HepG2 (cell line): ENCODE results near the gene SUSD2. TPM values are rescaled to one million over a fixed set of nuclear protein-coding genes. Genes with fewer than 3 reads are reported as not detected.

Experiments
- ATAC-seq: fragments of 200-7000 bp; cut with Tn5 transposase; 3 replicates; pipeline ENCODE4 v1.9.1; 2020; ENCODE audit warnings: mild to moderate bottlenecking, moderate library complexity
- BruUV-seq: library from RNA; stranded (reverse); fragments of 400-500 nt; replicated peaks from 2 replicates; lab custom pipeline; 2021; lab: Mats Ljungman, UMichigan
- CTCF ChIA-PET: fragments of 300-600 bp; formaldehyde crosslinking; extraction: SDS; loops from one replicate; lab custom pipeline; 2021; ENCODE audit warnings: low total read pairs, inconsistent platforms, low intra/inter-chr PET ratio; lab: Yijun Ruan, JAX
- POLR2A ChIA-PET: fragments of 350-600 bp; sonication (Branson Sonifier 250); formaldehyde crosslinking; loops from one replicate; lab custom pipeline; 2020; ENCODE audit warnings: antibody characterized with exemption, inconsistent platforms; lab: Yijun Ruan, JAX
- DNase-seq: peaks from one replicate; pipeline ENCODE4 v3.0.0-alpha.2; 2015; ENCODE audit warnings: low spot score
- FAIRE-seq: peaks from 3 replicates; lab custom pipeline; 2011; peaks lifted over from hg19 to GRCh38; lab: Jason Lieb, UNC
- H2AFZ ChIP-seq: one replicate; pipeline ENCODE4 v1.6.1; 2011; ENCODE audit warnings: low read length, inconsistent platforms
- H3K27ac ChIP-seq: fragments of 300-600 bp; 3 replicates; pipeline ENCODE4 v1.8.0; 2011; ENCODE audit warnings: mixed run types, mild to moderate bottlenecking, mixed read lengths, low read length, inconsistent platforms; ENCODE audit not compliant: insufficient read depth; ENCODE audit errors: extremely low read length
- H3K27me3 ChIP-seq, 2 experiments: fragments of 200-600 bp in 1 of 2; 2 replicates in 1 of 2; 3 replicates in 1 of 2; pipeline versions ENCODE4 v1.6.0 to v1.8.0; 2011; ENCODE audit warnings: low read length in 2 of 2, mild to moderate bottlenecking in 2 of 2, moderate library complexity in 2 of 2, inconsistent platforms in 1 of 2; ENCODE audit not compliant: insufficient read depth in 2 of 2, control insufficient read depth in 1 of 2
- H3K36me3 ChIP-seq, 2 experiments: fragments of 200-600 bp in 1 of 2; replicated peaks in 1 of 2; 2 replicates in 1 of 2; 3 replicates in 1 of 2; pipeline versions ENCODE4 v1.5.1 to v1.8.0; 2011; ENCODE audit warnings: low read length in 2 of 2, inconsistent platforms in 1 of 2; ENCODE audit not compliant: insufficient read depth in 2 of 2, control insufficient read depth in 1 of 2
- H3K4me1 ChIP-seq: 2 replicates; pipeline ENCODE4 v1.5.1; 2012; ENCODE audit warnings: low read length, inconsistent platforms; ENCODE audit not compliant: insufficient read depth
- H3K4me2 ChIP-seq: 2 replicates; pipeline ENCODE4 v1.6.0; 2011; ENCODE audit warnings: low read depth, low read length, inconsistent platforms
- H3K4me3 ChIP-seq, 3 experiments: fragments of 200-600 bp in 1 of 3; sonication (generic), shearing (Covaris generic) in 1 of 3; replicated peaks in 1 of 3; 2 replicates each; pipeline ENCODE4 v1.5.1; 2011 to 2016; ENCODE audit warnings: low read length in 3 of 3, inconsistent platforms in 2 of 3, low read depth in 2 of 3, mild to moderate bottlenecking in 2 of 3, control low read depth in 1 of 3, mixed read lengths in 1 of 3; ENCODE audit not compliant: insufficient read depth in 1 of 3
- H3K79me2 ChIP-seq: one replicate; pipeline ENCODE4 v1.6.1; 2011; ENCODE audit warnings: low read length, inconsistent platforms; ENCODE audit not compliant: insufficient read depth
- H3K9ac ChIP-seq: 2 replicates; pipeline ENCODE4 v1.6.0; 2011; ENCODE audit warnings: mild to moderate bottlenecking, low read depth, low read length, inconsistent platforms; ENCODE audit not compliant: insufficient read depth
- H3K9me3 ChIP-seq: 2 replicates; pipeline ENCODE4 v1.5.1; 2012; ENCODE audit warnings: mild to moderate bottlenecking, low read length
- H4K20me1 ChIP-seq: 2 replicates; pipeline ENCODE4 v1.6.0; 2011; ENCODE audit warnings: inconsistent platforms, mild to moderate bottlenecking, low read length, moderate library complexity; ENCODE audit not compliant: insufficient read depth
- ARNTL ChIP-seq: sonication (generic); formaldehyde crosslinking; IDR thresholded peaks from 2 replicates; pipeline ENCODE4 v1.4.0; 2020; ENCODE audit warnings: mild to moderate bottlenecking, missing genetic modification reagents
- MAFK ChIP-seq, 2 experiments: IDR thresholded peaks in 1 of 2; conservative IDR thresholded peaks in 1 of 2; 2 replicates each; pipeline ENCODE4 v1.6.1; 2011; ENCODE audit warnings: improper control_type of control experiment in 2 of 2, low read length in 2 of 2
- MAZ ChIP-seq, 2 experiments: sonication (generic) in 1 of 2; formaldehyde crosslinking in 1 of 2; IDR thresholded peaks; 2 replicates each; pipeline versions ENCODE4 v1.5.0 to v1.6.1; 2012 to 2020; ENCODE audit warnings: low read depth in 2 of 2, mild to moderate bottlenecking in 2 of 2, borderline replicate concordance in 1 of 2, improper control_type of control experiment in 1 of 2, low read length in 1 of 2, missing genetic modification reagents in 1 of 2, moderate library complexity in 1 of 2
- RELA ChIP-seq: sonication (generic); formaldehyde crosslinking; IDR thresholded peaks from 2 replicates; pipeline ENCODE4 v1.4.0; 2020; ENCODE audit warnings: missing genetic modification reagents
- TBX3 ChIP-seq: fragments of 450-650 bp; IDR thresholded peaks from 2 replicates; pipeline ENCODE4 v1.6.1; 2017; ENCODE audit warnings: antibody characterized with exemption, mild to moderate bottlenecking, inconsistent platforms, borderline replicate concordance
- YEATS4 ChIP-seq: sonication (generic); formaldehyde crosslinking; IDR thresholded peaks from 2 replicates; pipeline ENCODE4 v1.4.0; 2020; ENCODE audit warnings: missing genetic modification reagents, borderline replicate concordance
- ZNF441 ChIP-seq: sonication (generic); formaldehyde crosslinking; IDR thresholded peaks from 2 replicates; pipeline ENCODE4 v1.7.0; 2021; ENCODE audit warnings: missing genetic modification reagents, borderline replicate concordance
- ZNF547 ChIP-seq: sonication (generic); formaldehyde crosslinking; IDR thresholded peaks from 2 replicates; pipeline ENCODE4 v1.5.1; 2020; ENCODE audit warnings: mild to moderate bottlenecking, missing genetic modification reagents
- ZNF761 ChIP-seq: sonication (generic); formaldehyde crosslinking; conservative IDR thresholded peaks from 2 replicates; pipeline ENCODE4 v1.4.0; 2020; ENCODE audit warnings: mild to moderate bottlenecking, missing genetic modification reagents
- WGBS: methylation state at CpG from one replicate; pipeline ENCODE4 v1.1.6; 2017; ENCODE audit warnings: low lambda C conversion rate; 5-methylcytosine and 5-hydroxymethylcytosine counted together
- in situ Hi-C: cut with HindIII; loops from 2 replicates; pipeline ENCODE4 v1.10.0; 2017; ENCODE audit warnings: low pct_unique_long_range_greater_than_20kb; ENCODE audit not compliant: extremely low pct_ligation_motif_present
- intact Hi-C: fragments of 100-400 bp; cut with micrococcal nuclease; formaldehyde crosslinking; loops from one replicate; pipeline ENCODE4 v1.10.0; 2022; ENCODE audit not compliant: unreplicated experiment
- polyA plus RNA-seq, 8 experiments: library from polyadenylated mRNA; depleted of rRNA in 3 of 8; stranded (reverse) in 7 of 8; unstranded in 1 of 8; fragments of >200 nt; fragmentation: Illumina TruSeq in 4 of 8; extraction: Trizol in 4 of 8; gene quantifications; 2 replicates each; pipeline versions ENCODE4 v1.2.1 to v1.2.3, GENCODE V29; 2011 to 2016; ENCODE audit warnings: low read depth in 4 of 8, missing spikeins in 1 of 8, mixed read lengths in 1 of 8; ENCODE audit not compliant: insufficient read depth in 1 of 8
- total RNA-seq, 5 experiments: library from RNA; depleted of rRNA; stranded (reverse); fragments of >200 nt; fragmentation: Illumina TruSeq; extraction: Trizol; gene quantifications; 2 replicates each; pipeline ENCODE4 v1.2.3, GENCODE V29; 2016; ENCODE audit warnings: low read depth in 1 of 5
- TF ChIP-seq, protein P1 (sequence below): sonication (generic); formaldehyde crosslinking; IDR thresholded peaks from 2 replicates; pipeline ENCODE4 v1.4.0; 2020; ENCODE audit warnings: missing genetic modification reagents, mild to moderate bottlenecking, borderline replicate concordance
- TF ChIP-seq, protein P2 (sequence below), 2 experiments: IDR thresholded peaks; 2 replicates each; pipeline ENCODE4 v1.6.1; 2011 to 2012; ENCODE audit warnings: low read length in 2 of 2, borderline replicate concordance in 1 of 2, low read depth in 1 of 2, mild to moderate bottlenecking in 1 of 2, moderate library complexity in 1 of 2
- TF ChIP-seq, protein P3 (sequence below): sonication (generic); formaldehyde crosslinking; IDR thresholded peaks from 2 replicates; pipeline ENCODE4 v1.4.0; 2020; ENCODE audit warnings: missing genetic modification reagents, borderline replicate concordance

SUSD2 gene
- total and polyA plus RNA-seq, 2 of the 13 experiments (the other 11 are each of a cell fraction or from before 2014, with no cell fraction given), result 2.1 to 11.0 TPM

DNA sequence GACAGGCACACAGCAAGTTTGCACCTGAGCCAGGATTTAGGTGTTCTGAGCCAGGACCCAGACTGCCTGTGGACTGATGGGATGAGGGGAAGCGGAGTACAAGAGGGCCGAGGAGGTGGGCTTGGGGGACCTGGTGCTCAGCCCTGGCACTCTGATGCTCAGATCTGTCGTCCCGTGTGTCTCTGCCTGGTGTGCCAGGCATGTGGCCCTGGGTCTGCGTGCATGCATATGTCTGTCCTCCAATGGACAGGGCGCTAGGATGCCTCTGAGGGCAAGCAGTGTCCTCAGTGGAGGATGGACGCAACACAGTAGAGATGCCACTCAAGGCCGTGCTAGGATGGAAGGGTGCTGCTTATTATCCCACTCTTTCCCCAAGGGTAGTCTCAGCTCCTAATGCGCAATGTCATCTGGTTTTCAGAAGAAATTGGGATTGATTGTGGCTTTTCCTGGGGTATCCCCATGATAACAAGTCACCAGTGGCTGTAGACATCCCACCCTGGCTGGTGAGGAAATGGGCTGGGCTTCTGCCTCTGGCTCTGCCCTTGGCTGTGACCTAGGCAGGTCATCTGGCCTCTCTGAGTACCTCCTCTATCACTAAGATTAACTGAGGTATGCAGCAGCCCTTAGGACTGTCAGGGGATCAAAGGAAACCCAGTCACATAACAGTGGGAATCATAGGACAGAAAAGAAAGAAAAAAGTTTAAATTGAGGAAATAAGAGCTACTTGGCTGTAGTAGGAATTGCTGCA lies 35.7 kb upstream of the SUSD2 start:
- ChIA-PET CTCF (no interaction called here), POLR2A (interaction anchor here (0.9 to 2.7 kb wide), 2 partner anchors 11 to 135 kb away, joined by 5 to 20 read pairs; partner anchors contain the start of gene CABIN1)
- WGBS, result 95% methylated on average over 8 of the region's 9 CpGs
- in situ Hi-C loops, result no loop called here
- DNase-seq (no peak), FAIRE-seq (no peak), ATAC-seq (peak; percentile 26)
- H3K27ac ChIP-seq, result peak overlapping the region; percentile 67
- no TSS peak for BruUV-seq
- H3K9ac ChIP-seq, result peak overlapping the region; percentile 29; the same call in 1 of the 2 replicates
- peaks cover 20 to 53% of the 10 kb centered on the region in 2 experiments; a peak in 4 of 5 replicates for H3K36me3 ChIP-seq
- H3K27me3 ChIP-seq, result no peaks in the 10 kb centered on the region; a peak in 1 of 5 replicates
- H3K4me3 ChIP-seq, result peak overlapping the region in 1 of 3 experiments; percentile 22; a peak in 1 of 6 replicates
- peaks cover 46% of the 10 kb centered on the region for H3K4me1 ChIP-seq
- H2AFZ ChIP-seq, result no peak overlapping the region
- peak overlapping the region; percentile 60 for H3K4me2 ChIP-seq
- intact Hi-C loops, result loop anchor here (10.0 kb wide), 1 partner anchor 51 kb away; no protein-coding TSS in a partner anchor
- H4K20me1 ChIP-seq, result peaks cover 3% of the 10 kb centered on the region; the same call in 1 of the 2 replicates
- H3K9me3 ChIP-seq, result no peaks in the 10 kb centered on the region
- H3K79me2 ChIP-seq, result no peaks in the 10 kb centered on the region
- TF ChIP-seq MAFK (conservative IDR thresholded peaks at IDR 0.05 in 1 of 2, IDR thresholded peaks at IDR 0.05 in 1 of 2; ENCODE audit: low read length in 2 of 2) (no peak; a peak in 1 of 4 replicates), ZNF441 (CRISPR knock-in tag) (no peak), ARNTL (CRISPR knock-in tag) (0 out of 2 replicates have a peak, but pooled peaks have one; percentile 11), MAZ (IDR thresholded peaks at IDR 0.05; ENCODE audit: borderline replicate concordance, low read depth, low read length) (no peak), MAZ (CRISPR knock-in tag; IDR thresholded peaks at IDR 0.05; ENCODE audit: low read depth) (0 out of 2 replicates have a peak, but pooled peaks have one; percentile 25), ZNF547 (CRISPR knock-in tag) (no peak), TBX3 (no peak), YEATS4 (CRISPR knock-in tag) (peak; percentile 2; the same call in 1 of the 2 replicates), RELA (CRISPR knock-in tag) (no peak), ZNF761 (CRISPR knock-in tag) (no peak)
- TF ChIP-seq, protein P1, sequence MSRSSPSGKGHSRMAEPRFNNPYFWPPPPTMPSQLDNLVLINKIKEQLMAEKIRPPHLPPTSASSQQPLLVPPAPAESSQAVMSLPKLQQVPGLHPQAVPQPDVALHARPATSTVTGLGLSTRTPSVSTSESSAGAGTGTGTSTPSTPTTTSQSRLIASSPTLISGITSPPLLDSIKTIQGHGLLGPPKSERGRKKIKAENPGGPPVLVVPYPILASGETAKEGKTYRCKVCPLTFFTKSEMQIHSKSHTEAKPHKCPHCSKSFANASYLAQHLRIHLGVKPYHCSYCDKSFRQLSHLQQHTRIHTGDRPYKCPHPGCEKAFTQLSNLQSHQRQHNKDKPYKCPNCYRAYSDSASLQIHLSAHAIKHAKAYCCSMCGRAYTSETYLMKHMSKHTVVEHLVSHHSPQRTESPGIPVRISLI (CRISPR knock-in tag), result no peak
- TF ChIP-seq, protein P2, sequence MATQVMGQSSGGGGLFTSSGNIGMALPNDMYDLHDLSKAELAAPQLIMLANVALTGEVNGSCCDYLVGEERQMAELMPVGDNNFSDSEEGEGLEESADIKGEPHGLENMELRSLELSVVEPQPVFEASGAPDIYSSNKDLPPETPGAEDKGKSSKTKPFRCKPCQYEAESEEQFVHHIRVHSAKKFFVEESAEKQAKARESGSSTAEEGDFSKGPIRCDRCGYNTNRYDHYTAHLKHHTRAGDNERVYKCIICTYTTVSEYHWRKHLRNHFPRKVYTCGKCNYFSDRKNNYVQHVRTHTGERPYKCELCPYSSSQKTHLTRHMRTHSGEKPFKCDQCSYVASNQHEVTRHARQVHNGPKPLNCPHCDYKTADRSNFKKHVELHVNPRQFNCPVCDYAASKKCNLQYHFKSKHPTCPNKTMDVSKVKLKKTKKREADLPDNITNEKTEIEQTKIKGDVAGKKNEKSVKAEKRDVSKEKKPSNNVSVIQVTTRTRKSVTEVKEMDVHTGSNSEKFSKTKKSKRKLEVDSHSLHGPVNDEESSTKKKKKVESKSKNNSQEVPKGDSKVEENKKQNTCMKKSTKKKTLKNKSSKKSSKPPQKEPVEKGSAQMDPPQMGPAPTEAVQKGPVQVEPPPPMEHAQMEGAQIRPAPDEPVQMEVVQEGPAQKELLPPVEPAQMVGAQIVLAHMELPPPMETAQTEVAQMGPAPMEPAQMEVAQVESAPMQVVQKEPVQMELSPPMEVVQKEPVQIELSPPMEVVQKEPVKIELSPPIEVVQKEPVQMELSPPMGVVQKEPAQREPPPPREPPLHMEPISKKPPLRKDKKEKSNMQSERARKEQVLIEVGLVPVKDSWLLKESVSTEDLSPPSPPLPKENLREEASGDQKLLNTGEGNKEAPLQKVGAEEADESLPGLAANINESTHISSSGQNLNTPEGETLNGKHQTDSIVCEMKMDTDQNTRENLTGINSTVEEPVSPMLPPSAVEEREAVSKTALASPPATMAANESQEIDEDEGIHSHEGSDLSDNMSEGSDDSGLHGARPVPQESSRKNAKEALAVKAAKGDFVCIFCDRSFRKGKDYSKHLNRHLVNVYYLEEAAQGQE (IDR thresholded peaks at IDR 0.05; ENCODE audit: borderline replicate concordance in 1 of 2, low read depth in 1 of 2, low read length in 2 of 2), result no peak
- TF ChIP-seq, protein P3, sequence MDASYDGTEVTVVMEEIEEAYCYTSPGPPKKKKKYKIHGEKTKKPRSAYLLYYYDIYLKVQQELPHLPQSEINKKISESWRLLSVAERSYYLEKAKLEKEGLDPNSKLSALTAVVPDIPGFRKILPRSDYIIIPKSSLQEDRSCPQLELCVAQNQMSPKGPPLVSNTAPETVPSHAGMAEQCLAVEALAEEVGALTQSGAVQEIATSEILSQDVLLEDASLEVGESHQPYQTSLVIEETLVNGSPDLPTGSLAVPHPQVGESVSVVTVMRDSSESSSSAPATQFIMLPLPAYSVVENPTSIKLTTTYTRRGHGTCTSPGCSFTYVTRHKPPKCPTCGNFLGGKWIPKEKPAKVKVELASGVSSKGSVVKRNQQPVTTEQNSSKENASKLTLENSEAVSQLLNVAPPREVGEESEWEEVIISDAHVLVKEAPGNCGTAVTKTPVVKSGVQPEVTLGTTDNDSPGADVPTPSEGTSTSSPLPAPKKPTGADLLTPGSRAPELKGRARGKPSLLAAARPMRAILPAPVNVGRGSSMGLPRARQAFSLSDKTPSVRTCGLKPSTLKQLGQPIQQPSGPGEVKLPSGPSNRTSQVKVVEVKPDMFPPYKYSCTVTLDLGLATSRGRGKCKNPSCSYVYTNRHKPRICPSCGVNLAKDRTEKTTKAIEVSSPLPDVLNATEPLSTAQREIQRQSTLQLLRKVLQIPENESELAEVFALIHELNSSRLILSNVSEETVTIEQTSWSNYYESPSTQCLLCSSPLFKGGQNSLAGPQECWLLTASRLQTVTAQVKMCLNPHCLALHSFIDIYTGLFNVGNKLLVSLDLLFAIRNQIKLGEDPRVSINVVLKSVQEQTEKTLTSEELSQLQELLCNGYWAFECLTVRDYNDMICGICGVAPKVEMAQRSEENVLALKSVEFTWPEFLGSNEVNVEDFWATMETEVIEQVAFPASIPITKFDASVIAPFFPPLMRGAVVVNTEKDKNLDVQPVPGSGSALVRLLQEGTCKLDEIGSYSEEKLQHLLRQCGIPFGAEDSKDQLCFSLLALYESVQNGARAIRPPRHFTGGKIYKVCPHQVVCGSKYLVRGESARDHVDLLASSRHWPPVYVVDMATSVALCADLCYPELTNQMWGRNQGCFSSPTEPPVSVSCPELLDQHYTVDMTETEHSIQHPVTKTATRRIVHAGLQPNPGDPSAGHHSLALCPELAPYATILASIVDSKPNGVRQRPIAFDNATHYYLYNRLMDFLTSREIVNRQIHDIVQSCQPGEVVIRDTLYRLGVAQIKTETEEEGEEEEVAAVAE, result no peak
